Nephron (organoid): Measurements from ENCODE around the gene FAM124B.

Experiments used
- H3K27ac Mint-ChIP-seq, 3 experiments: 2 replicates each; pipeline ENCODE4 v1.8.0; 2020; ENCODE audit warnings: mixed read lengths in 3 of 3, mild to moderate bottlenecking in 2 of 3, moderate library complexity in 1 of 3
- H3K27me3 Mint-ChIP-seq: 2 replicates; pipeline ENCODE4 v1.8.0; 2021; ENCODE audit warnings: low read depth, mild to moderate bottlenecking, moderate library complexity, mixed read lengths
- H3K36me3 Mint-ChIP-seq: 2 replicates; pipeline ENCODE4 v1.8.0; 2020; ENCODE audit warnings: low read depth, mixed read lengths
- H3K4me1 Mint-ChIP-seq: 2 replicates; pipeline ENCODE4 v1.8.0; 2020; ENCODE audit warnings: mixed read lengths
- H3K4me3 Mint-ChIP-seq, 3 experiments: 2 replicates each; pipeline ENCODE4 v1.8.0; 2020; ENCODE audit warnings: mild to moderate bottlenecking in 3 of 3, mixed read lengths in 3 of 3, moderate library complexity in 2 of 3
- H3K9me3 Mint-ChIP-seq: 2 replicates; pipeline ENCODE4 v1.8.0; 2020; ENCODE audit warnings: mixed read lengths
- CTCF ChIP-seq, 3 experiments: fragments of 200-600 bp; sonication (generic); IDR thresholded peaks; one replicate each; pipeline ENCODE4 v1.5.0; 2021; ENCODE audit warnings: antibody characterized with exemption in 3 of 3; ENCODE audit not compliant: unreplicated experiment in 3 of 3

FAM124B gene

GRCh38 chr2:224349396-224349795 is 52.5 kb downstream of the FAM124B start:
- H3K27ac Mint-ChIP-seq, result peak overlapping the region in 2 of 3 experiments; percentile 15 to 18
- H3K27me3 Mint-ChIP-seq, result no peaks in the 10 kb centered on the region
- no peaks in the 10 kb centered on the region for H3K36me3 Mint-ChIP-seq
- H3K4me3 Mint-ChIP-seq, result no peak overlapping the region
- H3K4me1 Mint-ChIP-seq, result peaks cover 5% of the 10 kb centered on the region
- H3K9me3 Mint-ChIP-seq, result peaks cover 5% of the 10 kb centered on the region
- TF ChIP-seq CTCF (IDR thresholded peaks at IDR 0.05; ENCODE audit: unreplicated experiment in 3 of 3), result no peak

- H3K36me3 Mint-ChIP-seq, result no peaks in the 10 kb centered on the region
- H3K4me3 Mint-ChIP-seq, result no peak overlapping the region
- TF ChIP-seq CTCF (IDR thresholded peaks at IDR 0.05; ENCODE audit: unreplicated experiment in 3 of 3), result no peak
- H3K4me1 Mint-ChIP-seq, result peaks cover 5% of the 10 kb centered on the region
- H3K27ac Mint-ChIP-seq, result peak overlapping the region; percentile 12 to 84 (median 62)
- peaks cover 5% of the 10 kb centered on the region for H3K9me3 Mint-ChIP-seq
- H3K27me3 Mint-ChIP-seq, result no peaks in the 10 kb centered on the region
These were observed 54.5 kb downstream of the FAM124B start for GRCh38 chr2:224347176-224348051.

- Mint-ChIP-seq H3K4me1 (peaks cover under 1% of the 10 kb centered on the region), H3K4me3 (no peak overlapping the region), H3K27me3 (no peaks in the 10 kb centered on the region), H3K36me3 (no peaks in the 10 kb centered on the region), H3K27ac (no peak overlapping the region), H3K9me3 (peaks cover 5% of the 10 kb centered on the region)
- no peak for TF ChIP-seq CTCF (IDR thresholded peaks at IDR 0.05; ENCODE audit: unreplicated experiment in 3 of 3)
These were observed 56.4 kb downstream of the FAM124B start for GRCh38 chr2:224345492-224345891.

- no peak overlapping the region for H3K4me3 Mint-ChIP-seq
These were observed 58.7 kb downstream of the FAM124B start for GRCh38 chr2:224343226-224343625.

GRCh38 chr2:224335991-224336390 is 65.9 kb downstream of the FAM124B start:
- H3K4me1 Mint-ChIP-seq, result no peaks in the 10 kb centered on the region
- no peaks in the 10 kb centered on the region for H3K9me3 Mint-ChIP-seq
- no peak overlapping the region for H3K27ac Mint-ChIP-seq
- H3K27me3 Mint-ChIP-seq, result no peaks in the 10 kb centered on the region
- no peak overlapping the region for H3K4me3 Mint-ChIP-seq
- TF ChIP-seq CTCF (IDR thresholded peaks at IDR 0.05; ENCODE audit: unreplicated experiment in 3 of 3), result no peak
- H3K36me3 Mint-ChIP-seq, result no peaks in the 10 kb centered on the region

More at GRCh38 chr2:224343226-224343625, 58.7 kb downstream of the FAM124B start:
- no peaks in the 10 kb centered on the region for H3K27me3 Mint-ChIP-seq
- H3K4me1 Mint-ChIP-seq, result no peaks in the 10 kb centered on the region
- H3K36me3 Mint-ChIP-seq, result no peaks in the 10 kb centered on the region
- no peak for TF ChIP-seq CTCF (IDR thresholded peaks at IDR 0.05; ENCODE audit: unreplicated experiment in 3 of 3)
- H3K9me3 Mint-ChIP-seq, result peaks cover 5% of the 10 kb centered on the region
- no peak overlapping the region for H3K27ac Mint-ChIP-seq

- TF ChIP-seq CTCF (IDR thresholded peaks at IDR 0.05; ENCODE audit: unreplicated experiment in 3 of 3), result no peak
- Mint-ChIP-seq H3K27me3 (no peaks in the 10 kb centered on the region), H3K4me3 (no peak overlapping the region), H3K27ac (no peak overlapping the region), H3K4me1 (no peaks in the 10 kb centered on the region), H3K9me3 (no peaks in the 10 kb centered on the region), H3K36me3 (no peaks in the 10 kb centered on the region)
These were observed 67.2 kb downstream of the FAM124B start for GRCh38 chr2:224334726-224335125.
